Fibroblast of skin of right quadriceps (primary cell): ENCODE data around the gene ELOVL5.

ENCODE experiments used
- DNase-seq: peaks from one replicate; pipeline ENCODE4 v3.0.0-alpha.2; 2013

The ELOVL5 gene

DNA sequence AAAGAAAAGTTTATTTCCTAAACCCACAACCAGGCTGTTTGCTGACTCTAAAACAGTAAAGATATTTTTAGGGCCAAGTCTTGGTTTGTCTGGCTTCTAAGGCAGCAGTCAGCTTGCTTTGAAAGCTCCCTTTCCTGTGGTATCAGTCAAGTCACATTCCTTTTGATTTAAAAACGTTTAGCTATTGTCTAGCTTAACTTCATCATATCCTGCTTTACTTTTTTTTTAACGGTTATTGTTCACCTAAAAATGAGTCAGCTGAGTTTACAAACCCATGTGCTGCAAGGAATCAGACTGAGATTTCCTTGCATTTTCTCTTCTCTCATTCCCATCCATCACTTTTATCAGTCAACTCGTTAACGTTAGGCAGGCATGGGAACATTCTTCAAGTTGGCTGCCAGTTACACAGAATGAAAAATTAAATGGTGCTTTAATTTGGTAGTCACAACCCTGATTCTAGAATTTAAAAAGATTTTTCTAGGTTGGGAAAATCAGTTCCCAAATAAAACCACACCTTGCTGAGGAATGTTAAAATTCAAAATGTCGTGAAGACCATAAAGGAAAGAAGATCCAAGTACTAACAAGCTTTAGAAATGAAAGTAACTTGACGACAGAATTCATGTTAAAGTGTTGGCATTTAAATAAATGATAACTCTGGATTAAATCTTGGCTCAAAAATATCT lies 45.9 kb downstream of the ELOVL5 start:
- DNase-seq: peak; percentile 84

GRCh38 chr6:53301801-53302537 lies 46.8 kb downstream of the ELOVL5 start:
- DNase-seq: no peak

GRCh38 chr6:53300656-53301551 lies 47.8 kb downstream of the ELOVL5 start:
- DNase-seq: no peak

DNA sequence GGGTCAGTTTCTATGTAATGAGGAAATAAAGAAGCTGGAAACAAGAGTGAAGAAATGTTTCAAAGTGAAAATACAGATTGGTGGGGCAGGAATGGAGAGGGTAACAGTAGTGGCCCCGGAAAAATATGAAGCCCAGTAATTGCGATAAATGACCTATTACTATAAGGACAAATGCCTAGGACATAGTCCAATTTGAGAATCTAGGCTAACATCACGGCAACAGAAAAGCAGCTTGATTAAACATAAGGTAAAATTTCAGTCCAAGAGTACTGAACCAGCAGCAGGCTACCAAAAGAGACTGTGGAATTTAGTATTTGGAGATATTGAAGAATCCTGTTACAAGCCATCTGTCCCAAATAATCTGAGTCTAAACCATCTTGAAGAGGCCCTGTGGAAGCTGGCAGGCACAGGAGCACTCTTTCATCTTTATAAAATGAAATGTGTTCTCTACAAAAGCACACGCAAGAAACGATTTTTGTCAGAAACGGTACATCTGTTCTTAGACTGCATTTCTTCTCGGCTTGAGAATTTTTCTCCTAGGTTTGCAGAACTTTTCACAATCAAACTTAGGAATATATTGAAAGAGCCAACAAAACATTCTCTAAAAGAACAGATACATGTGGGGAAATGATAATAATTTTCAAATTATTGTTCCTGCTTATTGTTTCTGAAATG lies 49.3 kb downstream of the ELOVL5 start:
- DNase-seq: no peak

GRCh38 chr6:53297004-53297403 lies 51.7 kb downstream of the ELOVL5 start:
- no peak for DNase-seq

GRCh38 chr6:53295176-53295575 lies 53.6 kb downstream of the ELOVL5 start:
- DNase-seq: no peak

DNA sequence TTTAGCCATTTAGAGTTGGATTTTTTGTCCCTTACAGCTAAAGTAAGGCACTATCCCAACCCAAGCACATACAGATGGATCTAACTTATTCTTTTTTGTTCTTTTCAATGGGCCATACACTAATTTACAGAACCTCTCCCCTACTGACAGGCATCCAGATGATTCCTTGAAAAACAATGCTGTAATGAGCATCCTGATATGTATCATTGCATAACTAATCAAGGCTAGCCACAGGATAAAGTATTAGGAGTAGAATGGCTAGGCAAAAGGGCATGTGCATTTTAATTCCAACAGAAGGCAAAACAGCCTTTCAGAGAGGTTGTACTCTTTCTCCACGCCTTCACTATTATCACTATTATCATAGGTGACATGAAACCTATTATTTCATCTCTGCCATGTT lies 54.1 kb downstream of the ELOVL5 start:
- no peak for DNase-seq

DNA sequence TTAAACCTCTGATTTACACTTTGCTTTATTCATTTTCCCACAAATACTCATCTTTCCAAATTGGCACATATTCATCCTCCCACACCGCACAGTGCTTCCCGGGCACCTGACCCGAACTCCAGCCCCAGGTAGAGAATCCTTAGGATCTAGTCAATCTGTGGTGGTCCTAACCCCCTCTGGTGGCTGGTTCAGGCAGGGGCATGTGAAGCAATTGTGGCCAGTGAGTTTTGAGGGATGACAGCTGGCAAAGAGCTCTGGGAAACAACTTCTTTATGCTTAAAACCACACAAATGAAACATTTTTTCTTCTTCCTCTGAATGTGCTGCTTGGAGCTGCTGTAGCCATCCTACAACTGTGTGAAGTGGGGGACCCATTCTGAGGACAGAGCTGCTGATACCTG lies 54.7 kb downstream of the ELOVL5 start:
- no peak for DNase-seq

GRCh38 chr6:53293691-53294090 lies 55.1 kb downstream of the ELOVL5 start:
- no peak for DNase-seq

GRCh38 chr6:53290537-53291510 lies 57.9 kb downstream of the ELOVL5 start:
- DNase-seq: no peak

- DNase-seq: no peak
These were observed 61.2 kb downstream of the ELOVL5 start for GRCh38 chr6:53287336-53288225.

GRCh38 chr6:53284901-53285300 lies 63.8 kb downstream of the ELOVL5 start:
- no peak for DNase-seq

GRCh38 chr6:53282741-53283140 lies 66.0 kb downstream of the ELOVL5 start:
- DNase-seq: no peak

GRCh38 chr6:53282234-53282633 lies 66.5 kb downstream of the ELOVL5 start:
- DNase-seq: no peak

DNA sequence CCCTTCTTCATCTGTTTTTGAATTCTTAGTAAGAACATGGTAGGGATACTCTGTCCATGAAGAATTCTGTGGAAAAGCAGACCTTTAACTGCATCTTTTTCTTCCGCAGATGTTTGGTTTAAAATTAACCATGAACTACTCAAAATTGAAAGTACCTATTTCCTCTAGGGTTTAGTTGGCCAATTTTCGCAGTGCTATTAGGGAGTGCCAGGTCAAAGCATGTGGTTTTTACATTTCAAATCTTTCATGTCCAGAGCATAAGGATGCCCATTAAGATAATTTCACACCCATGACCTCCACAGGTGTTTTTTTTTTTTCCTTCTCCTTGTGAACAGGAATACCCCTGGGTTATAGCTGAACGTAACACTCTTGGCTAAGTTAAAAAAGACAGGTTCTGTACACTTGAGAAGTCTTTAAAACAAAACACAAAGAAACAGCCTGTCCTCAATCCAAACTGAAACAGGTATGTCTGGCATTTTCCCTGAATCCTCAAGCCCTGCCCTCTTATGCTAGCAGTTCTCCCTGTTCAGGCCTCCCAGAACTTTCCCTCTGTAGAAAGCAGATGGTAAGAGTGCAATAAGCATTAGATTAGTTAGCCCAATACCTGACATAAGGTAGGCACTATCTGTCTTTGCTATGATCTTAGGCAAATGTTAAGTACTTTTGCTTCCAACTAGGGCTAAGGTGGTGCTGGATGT lies 67.1 kb downstream of the ELOVL5 start:
- DNase-seq: no peak

- DNase-seq: no peak
These were observed 68.5 kb downstream of the ELOVL5 start for GRCh38 chr6:53280207-53280606.

GRCh38 chr6:53279293-53279692 lies 69.5 kb downstream of the ELOVL5 start:
- no peak for DNase-seq

GRCh38 chr6:53273370-53273769 lies 75.4 kb downstream of the ELOVL5 start:
- DNase-seq: no peak

GRCh38 chr6:53269827-53270226 lies 78.9 kb downstream of the ELOVL5 start:
- no peak for DNase-seq
